GM12872 (cell line): ENCODE measurements around the gene CBX1.

Experiments
- CTCF ChIP-seq: IDR thresholded peaks from 3 replicates; pipeline ENCODE4 v1.5.1; 2011; ENCODE audit warnings: low read depth, mild to moderate bottlenecking, low read length, moderate library complexity; ENCODE audit not compliant: insufficient read depth

Gene CBX1

GRCh38 chr17:48057626-48058025 lies 43.7 kb downstream of the CBX1 start:
- TF ChIP-seq CTCF: no peak

GRCh38 chr17:48056879-48057278 lies 44.4 kb downstream of the CBX1 start:
- TF ChIP-seq CTCF: no peak

GRCh38 chr17:48056246-48056745 lies 45.0 kb downstream of the CBX1 start:
- no peak for TF ChIP-seq CTCF

- no peak for TF ChIP-seq CTCF
Measured at GRCh38 chr17:48055531-48056245, 45.6 kb downstream of the CBX1 start.

- TF ChIP-seq CTCF: no peak
Measured at GRCh38 chr17:48054238-48055185, 46.8 kb downstream of the CBX1 start.

GRCh38 chr17:48053758-48054237 lies 47.5 kb downstream of the CBX1 start:
- TF ChIP-seq CTCF: no peak
